ENCODE data around the gene TPRX2. TPM values are rescaled to one million over a fixed set of nuclear protein-coding genes. Genes with fewer than 3 reads are reported as not detected.

The TPRX2 gene
- total and polyA plus RNA-seq, 2 of the 8 experiments (the other 6 are each of a cell fraction or from before 2014, with no cell fraction given), result not detected

DNA sequence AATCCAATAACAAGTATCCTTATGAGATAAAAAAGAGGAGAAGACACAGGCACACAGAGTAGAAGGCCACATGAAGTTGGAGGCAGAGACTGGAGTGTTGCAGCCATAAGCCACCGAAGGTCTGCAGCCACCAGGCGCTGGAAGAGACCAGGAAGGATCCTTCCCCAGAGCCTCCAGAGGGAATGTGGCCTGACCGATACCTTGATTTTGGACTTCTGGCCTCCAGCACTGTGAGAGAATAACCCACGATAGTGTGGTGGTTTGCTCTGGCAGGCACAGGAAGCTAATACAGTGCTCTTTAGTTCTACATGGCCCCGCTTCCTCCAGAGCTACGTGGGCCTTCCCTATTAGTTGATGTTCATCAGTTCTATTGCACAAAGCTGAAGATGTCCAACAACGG is 42.3 kb downstream of the TPRX2 start (continued):
- TF ChIP-seq, protein P1, sequence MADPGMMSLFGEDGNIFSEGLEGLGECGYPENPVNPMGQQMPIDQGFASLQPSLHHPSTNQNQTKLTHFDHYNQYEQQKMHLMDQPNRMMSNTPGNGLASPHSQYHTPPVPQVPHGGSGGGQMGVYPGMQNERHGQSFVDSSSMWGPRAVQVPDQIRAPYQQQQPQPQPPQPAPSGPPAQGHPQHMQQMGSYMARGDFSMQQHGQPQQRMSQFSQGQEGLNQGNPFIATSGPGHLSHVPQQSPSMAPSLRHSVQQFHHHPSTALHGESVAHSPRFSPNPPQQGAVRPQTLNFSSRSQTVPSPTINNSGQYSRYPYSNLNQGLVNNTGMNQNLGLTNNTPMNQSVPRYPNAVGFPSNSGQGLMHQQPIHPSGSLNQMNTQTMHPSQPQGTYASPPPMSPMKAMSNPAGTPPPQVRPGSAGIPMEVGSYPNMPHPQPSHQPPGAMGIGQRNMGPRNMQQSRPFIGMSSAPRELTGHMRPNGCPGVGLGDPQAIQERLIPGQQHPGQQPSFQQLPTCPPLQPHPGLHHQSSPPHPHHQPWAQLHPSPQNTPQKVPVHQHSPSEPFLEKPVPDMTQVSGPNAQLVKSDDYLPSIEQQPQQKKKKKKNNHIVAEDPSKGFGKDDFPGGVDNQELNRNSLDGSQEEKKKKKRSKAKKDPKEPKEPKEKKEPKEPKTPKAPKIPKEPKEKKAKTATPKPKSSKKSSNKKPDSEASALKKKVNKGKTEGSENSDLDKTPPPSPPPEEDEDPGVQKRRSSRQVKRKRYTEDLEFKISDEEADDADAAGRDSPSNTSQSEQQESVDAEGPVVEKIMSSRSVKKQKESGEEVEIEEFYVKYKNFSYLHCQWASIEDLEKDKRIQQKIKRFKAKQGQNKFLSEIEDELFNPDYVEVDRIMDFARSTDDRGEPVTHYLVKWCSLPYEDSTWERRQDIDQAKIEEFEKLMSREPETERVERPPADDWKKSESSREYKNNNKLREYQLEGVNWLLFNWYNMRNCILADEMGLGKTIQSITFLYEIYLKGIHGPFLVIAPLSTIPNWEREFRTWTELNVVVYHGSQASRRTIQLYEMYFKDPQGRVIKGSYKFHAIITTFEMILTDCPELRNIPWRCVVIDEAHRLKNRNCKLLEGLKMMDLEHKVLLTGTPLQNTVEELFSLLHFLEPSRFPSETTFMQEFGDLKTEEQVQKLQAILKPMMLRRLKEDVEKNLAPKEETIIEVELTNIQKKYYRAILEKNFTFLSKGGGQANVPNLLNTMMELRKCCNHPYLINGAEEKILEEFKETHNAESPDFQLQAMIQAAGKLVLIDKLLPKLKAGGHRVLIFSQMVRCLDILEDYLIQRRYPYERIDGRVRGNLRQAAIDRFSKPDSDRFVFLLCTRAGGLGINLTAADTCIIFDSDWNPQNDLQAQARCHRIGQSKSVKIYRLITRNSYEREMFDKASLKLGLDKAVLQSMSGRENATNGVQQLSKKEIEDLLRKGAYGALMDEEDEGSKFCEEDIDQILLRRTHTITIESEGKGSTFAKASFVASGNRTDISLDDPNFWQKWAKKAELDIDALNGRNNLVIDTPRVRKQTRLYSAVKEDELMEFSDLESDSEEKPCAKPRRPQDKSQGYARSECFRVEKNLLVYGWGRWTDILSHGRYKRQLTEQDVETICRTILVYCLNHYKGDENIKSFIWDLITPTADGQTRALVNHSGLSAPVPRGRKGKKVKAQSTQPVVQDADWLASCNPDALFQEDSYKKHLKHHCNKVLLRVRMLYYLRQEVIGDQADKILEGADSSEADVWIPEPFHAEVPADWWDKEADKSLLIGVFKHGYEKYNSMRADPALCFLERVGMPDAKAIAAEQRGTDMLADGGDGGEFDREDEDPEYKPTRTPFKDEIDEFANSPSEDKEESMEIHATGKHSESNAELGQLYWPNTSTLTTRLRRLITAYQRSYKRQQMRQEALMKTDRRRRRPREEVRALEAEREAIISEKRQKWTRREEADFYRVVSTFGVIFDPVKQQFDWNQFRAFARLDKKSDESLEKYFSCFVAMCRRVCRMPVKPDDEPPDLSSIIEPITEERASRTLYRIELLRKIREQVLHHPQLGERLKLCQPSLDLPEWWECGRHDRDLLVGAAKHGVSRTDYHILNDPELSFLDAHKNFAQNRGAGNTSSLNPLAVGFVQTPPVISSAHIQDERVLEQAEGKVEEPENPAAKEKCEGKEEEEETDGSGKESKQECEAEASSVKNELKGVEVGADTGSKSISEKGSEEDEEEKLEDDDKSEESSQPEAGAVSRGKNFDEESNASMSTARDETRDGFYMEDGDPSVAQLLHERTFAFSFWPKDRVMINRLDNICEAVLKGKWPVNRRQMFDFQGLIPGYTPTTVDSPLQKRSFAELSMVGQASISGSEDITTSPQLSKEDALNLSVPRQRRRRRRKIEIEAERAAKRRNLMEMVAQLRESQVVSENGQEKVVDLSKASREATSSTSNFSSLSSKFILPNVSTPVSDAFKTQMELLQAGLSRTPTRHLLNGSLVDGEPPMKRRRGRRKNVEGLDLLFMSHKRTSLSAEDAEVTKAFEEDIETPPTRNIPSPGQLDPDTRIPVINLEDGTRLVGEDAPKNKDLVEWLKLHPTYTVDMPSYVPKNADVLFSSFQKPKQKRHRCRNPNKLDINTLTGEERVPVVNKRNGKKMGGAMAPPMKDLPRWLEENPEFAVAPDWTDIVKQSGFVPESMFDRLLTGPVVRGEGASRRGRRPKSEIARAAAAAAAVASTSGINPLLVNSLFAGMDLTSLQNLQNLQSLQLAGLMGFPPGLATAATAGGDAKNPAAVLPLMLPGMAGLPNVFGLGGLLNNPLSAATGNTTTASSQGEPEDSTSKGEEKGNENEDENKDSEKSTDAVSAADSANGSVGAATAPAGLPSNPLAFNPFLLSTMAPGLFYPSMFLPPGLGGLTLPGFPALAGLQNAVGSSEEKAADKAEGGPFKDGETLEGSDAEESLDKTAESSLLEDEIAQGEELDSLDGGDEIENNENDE (IDR thresholded peaks at IDR 0.05; ENCODE audit: insufficient replicate concordance, low read length), result no peak
- TF ChIP-seq POLR2A (IDR thresholded peaks at IDR 0.05; ENCODE audit: control extremely low read depth in 1 of 2, low read depth in 2 of 2, low read length in 2 of 2), result no peak
- no peak for TF ChIP-seq KDM5A (IDR thresholded peaks at IDR 0.05; ENCODE audit: low read length)
- TF ChIP-seq RFX5 (IDR thresholded peaks at IDR 0.05; ENCODE audit: borderline replicate concordance, low read depth, low read length), result no peak
- no peak for TF ChIP-seq CBX5 (IDR thresholded peaks at IDR 0.05; ENCODE audit: low read depth, low read length)

All from H1 (cell line).